Activated naive CD8-positive, alpha-beta T cell treated with anti-CD3 and anti-CD28 coated beads, Interleukin-2, amount 50 U/mL, for 16 hours (primary cell): Measurements from ENCODE around the gene FIZ1.

Source experiments
- DNase-seq: peaks from one replicate; pipeline ENCODE4 v3.0.0-alpha.2; 2020; ENCODE audit warnings: low read depth, low spot score

FIZ1 gene

GRCh38 chr19:55543567-55543966 lies 55.8 kb downstream of the FIZ1 start:
- DNase-seq: no peak

- DNase-seq: no peak
Measured at GRCh38 chr19:55542292-55542855, 56.9 kb downstream of the FIZ1 start.
